Breast epithelium (tissue), 3 donors: ENCODE measurements around the gene KLKB1.

ENCODE experiments used
- CTCF ChIP-seq, 3 donors: fragments of 450-650 bp; IDR thresholded peaks; one replicate each; pipeline ENCODE4 v1.5.1; 2016 to 2017; ENCODE audit warnings: antibody characterized with exemption in 3 of 3, mild to moderate bottlenecking in 3 of 3, moderate library complexity in 3 of 3
- POLR2A ChIP-seq: fragments of 450-650 bp; IDR thresholded peaks from one replicate; pipeline ENCODE4 v1.6.1; 2016; ENCODE audit warnings: antibody characterized with exemption, mild to moderate bottlenecking, moderate library complexity

- TF ChIP-seq CTCF (IDR thresholded peaks at IDR 0.05) (no peak), POLR2A (no peak)
Measured at GRCh38 chr4:186204686-186205085, 22.6 kb upstream of the KLKB1 start.
